ENCODE measurements around the gene DNM3.

DNA sequence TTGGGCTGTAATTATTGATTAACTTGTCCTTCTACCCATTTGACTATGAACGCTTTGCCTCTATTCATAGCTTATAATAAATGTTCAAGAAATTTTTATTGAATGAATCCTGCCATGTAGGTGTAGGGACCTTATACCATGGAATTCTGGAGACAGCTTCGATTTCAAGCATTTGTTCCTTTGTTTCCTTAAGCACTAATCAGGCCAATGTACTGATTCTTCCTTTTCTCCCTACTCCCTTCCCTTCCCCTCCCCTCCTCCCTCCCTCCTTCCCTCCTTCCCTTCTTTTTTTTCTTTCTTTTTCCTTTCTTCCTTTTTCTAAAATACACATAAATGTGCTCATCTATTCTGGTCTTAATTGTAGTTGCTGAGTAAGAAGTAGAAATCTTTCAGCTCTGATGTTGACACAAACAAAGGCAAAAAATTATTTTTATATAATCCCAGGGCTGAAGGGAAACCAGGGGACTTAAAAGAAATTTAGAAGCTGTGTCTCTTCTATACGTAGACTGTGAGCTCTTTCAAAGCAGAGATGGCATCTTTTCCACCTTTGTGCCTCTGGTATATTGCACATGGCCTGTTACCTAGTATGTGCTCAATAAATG lies 24.9 kb upstream of the DNM3 start:
- TF ChIP-seq, protein P1, sequence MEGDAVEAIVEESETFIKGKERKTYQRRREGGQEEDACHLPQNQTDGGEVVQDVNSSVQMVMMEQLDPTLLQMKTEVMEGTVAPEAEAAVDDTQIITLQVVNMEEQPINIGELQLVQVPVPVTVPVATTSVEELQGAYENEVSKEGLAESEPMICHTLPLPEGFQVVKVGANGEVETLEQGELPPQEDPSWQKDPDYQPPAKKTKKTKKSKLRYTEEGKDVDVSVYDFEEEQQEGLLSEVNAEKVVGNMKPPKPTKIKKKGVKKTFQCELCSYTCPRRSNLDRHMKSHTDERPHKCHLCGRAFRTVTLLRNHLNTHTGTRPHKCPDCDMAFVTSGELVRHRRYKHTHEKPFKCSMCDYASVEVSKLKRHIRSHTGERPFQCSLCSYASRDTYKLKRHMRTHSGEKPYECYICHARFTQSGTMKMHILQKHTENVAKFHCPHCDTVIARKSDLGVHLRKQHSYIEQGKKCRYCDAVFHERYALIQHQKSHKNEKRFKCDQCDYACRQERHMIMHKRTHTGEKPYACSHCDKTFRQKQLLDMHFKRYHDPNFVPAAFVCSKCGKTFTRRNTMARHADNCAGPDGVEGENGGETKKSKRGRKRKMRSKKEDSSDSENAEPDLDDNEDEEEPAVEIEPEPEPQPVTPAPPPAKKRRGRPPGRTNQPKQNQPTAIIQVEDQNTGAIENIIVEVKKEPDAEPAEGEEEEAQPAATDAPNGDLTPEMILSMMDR (IDR thresholded peaks at IDR 0.05; ENCODE audit: low read depth, low read length): no peak
- TF ChIP-seq, protein P2, sequence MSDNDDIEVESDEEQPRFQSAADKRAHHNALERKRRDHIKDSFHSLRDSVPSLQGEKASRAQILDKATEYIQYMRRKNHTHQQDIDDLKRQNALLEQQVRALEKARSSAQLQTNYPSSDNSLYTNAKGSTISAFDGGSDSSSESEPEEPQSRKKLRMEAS (IDR thresholded peaks at IDR 0.05; ENCODE audit: low read depth, low read length): no peak
